NCI-H1048 (cell line): ENCODE results near the gene ITIH1.
"Not testable (repeated sequence)": the region's sequence is repeated elsewhere in the genome, so short reads cannot be mapped to it uniquely, and the experiment has no call there.

Source experiments
- DNase-seq: peaks from one replicate; lab custom pipeline; 2025; lab: John Stamatoyannopoulos, UW

The ITIH1 gene

DNA sequence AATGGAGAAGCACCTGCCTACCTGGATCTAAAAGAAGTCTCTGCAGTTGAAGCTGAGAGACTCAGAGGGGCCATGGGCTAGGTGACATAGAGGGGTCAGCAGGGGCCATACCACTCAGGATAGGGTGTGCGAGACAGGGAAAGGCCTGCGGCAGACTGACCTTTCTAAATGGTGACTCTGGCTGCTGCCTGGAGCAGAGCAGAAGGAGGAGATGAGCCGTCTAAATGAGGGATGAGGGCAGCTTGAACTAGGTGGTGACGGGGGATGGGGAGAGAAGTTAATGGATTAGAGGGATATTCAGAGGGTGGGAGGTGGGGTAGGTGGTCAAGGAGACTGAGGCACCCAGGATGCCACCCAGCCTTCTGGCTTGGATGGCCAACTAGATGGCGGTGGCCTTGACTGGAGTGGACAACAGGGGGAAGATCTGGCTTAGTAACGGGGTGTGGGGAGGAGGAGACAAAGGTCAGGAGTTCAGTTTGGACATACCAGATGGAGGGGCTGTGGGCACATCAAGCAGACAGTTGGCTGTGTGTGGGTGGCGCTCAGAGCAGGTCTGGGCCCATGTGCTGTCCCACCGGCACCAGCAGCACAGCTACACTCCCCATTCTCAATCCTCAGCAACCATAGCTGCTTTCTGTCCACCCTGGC, 3.2 kb upstream of the ITIH1 start:
- no peak for DNase-seq

GRCh38 chr3:52774901-52775864, 2.2 kb upstream of the ITIH1 start:
- DNase-seq = no peak

DNA sequence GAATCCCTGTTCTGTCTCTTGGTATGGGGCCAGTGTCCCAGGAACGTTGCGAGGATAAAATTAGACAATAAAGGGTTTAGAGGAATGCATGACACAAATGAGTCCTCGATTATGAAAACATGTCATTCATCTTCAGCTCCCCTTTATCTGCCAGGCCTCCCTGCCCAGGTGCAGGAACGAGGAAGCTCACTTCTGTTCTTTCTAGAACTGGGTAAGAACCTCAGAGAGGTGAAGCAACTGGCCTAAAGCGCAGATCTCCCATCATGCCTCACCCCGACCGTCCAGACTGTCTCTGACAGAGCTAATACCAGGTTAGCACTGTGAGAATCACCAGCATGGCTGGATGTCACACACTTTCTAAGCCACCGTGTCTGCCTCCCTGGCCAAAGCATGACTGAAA, 1.5 kb upstream of the ITIH1 start:
- DNase-seq = no peak

DNA sequence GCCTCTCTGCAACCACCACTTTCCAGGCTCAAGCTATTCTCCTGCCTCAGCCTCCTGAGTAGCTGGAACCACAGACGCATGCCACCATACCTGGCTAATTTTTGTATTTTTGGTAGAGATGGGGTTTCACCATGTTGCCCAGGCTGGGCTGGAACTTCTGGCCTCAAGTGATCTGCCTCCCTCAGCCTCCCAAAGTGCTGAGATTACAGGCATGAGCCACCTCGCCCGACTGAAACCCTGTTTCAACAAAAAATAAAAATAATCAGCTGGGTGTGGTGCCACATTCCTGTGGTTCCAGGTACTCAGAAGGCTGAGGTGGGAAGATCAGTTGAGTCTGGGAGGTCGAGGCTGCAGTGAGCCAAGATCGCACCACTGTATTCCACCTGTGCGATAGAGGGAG, 913 bp upstream of the ITIH1 start:
- not testable (repeated sequence) for DNase-seq

- DNase-seq = no peak
Measured at GRCh38 chr3:52777959-52778805, 783 bp downstream of the ITIH1 start.

GRCh38 chr3:52779011-52779836, 1.8 kb downstream of the ITIH1 start:
- no peak for DNase-seq

GRCh38 chr3:52779837-52780585, 2.6 kb downstream of the ITIH1 start:
- DNase-seq = no peak

DNA sequence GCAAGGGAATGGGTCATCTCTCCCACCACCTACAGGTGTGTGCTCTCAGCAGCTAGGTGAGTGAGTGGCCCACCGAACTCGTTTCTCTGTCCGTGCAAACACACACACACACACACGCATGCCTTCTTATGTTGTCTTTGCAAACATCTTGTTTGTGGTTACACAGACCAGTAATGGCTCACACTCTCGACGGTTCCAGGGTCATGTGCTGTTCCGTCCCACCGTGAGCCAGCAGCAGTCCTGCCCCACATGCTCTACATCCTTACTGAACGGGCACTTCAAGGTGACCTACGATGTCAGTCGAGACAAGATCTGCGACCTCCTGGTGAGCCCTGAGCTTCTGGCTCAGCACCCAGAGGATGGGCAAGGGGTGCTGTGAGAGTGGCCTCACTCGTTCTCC, 4.3 kb downstream of the ITIH1 start:
- DNase-seq = no peak

DNA sequence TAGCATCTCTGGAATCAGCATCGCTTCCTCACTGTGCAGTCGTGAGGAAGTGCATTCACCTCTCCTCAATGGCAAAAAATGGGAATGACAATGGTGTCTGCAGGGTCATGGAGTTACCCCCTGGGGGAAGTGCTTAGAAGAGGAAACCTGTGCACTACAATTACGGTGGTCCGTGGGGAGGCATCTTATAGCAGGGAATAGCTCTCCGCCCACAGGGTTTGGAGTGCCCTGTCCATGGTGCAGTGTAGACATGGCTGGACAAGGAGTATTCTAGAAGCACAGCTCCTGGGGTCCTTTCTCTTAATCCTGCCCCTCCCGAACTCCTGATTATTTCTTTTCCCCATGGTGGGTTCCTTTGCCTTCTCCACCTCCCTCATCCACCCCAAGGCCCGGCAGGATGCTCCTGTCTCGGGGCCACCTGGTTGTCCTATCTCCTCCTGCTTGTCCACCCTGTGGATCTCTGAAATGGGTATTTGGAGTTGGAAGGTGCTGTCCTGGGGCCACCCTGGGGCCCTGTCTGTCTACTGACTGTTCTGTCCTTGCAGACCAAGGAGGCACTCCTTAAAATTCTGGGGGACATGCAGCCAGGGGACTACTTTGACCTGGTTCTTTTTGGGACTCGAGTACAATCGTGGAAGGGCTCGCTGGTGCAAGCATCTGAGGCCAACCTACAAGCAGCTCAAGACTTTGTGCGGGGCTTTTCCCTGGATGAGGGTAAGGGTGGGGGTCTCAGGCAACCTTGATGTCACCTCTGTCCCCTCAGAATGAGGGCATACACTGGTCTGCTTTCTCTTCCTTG, 5.2 kb downstream of the ITIH1 start:
- no peak for DNase-seq

GRCh38 chr3:52783211-52783555, 5.8 kb downstream of the ITIH1 start:
- DNase-seq = no peak

DNA sequence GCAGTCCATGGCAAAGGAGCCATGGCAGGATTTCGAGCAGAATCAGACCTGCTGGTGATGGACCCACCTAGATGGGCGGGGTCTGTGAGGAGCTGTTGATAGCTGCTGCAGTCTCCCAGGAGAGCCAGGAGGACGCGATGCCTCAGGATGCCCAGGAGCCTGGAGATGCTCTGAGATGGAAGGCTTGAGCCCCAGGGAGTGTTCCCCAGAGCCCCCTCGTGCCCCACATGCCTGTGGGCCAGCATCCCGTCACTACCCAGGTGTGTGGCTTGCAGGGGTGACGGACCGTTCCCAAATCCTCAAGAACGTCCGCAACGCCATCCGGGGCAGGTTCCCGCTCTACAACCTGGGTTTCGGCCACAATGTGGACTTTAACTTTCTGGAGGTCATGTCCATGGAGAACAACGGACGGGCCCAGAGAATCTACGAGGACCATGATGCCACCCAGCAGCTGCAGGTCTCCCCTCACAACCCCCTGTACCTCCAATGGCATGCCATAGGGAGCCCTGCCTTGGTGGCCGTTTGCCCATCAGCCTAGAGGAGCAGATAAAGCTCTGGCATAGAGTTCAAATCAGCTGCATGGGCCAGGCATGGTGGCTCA, 6.7 kb downstream of the ITIH1 start:
- no peak for DNase-seq

DNA sequence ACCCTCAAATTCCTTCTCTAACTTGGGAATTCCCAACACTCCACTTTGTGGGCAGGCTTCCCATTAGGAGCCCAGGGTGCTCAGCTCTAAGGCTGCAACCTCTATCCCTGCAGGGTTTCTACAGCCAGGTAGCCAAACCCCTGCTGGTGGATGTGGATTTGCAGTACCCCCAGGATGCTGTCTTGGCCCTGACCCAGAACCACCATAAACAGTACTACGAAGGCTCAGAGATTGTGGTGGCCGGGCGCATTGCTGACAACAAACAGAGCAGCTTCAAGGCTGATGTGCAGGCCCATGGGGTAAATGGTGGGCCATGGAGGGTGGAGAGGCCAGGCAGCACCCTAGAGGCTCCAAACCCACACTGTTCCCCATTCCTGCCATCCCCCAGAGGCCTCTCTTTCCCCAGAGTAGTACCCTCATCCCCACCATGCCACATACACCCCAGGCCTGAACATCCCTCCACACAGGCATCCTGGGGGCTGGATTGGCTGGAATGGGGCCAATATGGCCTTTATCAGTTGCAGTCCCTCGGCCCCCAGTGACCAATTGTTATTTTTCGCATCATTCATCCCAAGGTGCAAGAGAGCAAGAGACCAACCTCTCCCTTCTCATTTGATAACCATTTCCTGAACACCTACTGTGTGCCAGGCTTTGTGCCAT, 7.7 kb downstream of the ITIH1 start:
- no peak for DNase-seq

GRCh38 chr3:52786330-52787215, 9.2 kb downstream of the ITIH1 start:
- DNase-seq = no peak

- no peak for DNase-seq
Measured at GRCh38 chr3:52787246-52787645, 9.8 kb downstream of the ITIH1 start.

DNA sequence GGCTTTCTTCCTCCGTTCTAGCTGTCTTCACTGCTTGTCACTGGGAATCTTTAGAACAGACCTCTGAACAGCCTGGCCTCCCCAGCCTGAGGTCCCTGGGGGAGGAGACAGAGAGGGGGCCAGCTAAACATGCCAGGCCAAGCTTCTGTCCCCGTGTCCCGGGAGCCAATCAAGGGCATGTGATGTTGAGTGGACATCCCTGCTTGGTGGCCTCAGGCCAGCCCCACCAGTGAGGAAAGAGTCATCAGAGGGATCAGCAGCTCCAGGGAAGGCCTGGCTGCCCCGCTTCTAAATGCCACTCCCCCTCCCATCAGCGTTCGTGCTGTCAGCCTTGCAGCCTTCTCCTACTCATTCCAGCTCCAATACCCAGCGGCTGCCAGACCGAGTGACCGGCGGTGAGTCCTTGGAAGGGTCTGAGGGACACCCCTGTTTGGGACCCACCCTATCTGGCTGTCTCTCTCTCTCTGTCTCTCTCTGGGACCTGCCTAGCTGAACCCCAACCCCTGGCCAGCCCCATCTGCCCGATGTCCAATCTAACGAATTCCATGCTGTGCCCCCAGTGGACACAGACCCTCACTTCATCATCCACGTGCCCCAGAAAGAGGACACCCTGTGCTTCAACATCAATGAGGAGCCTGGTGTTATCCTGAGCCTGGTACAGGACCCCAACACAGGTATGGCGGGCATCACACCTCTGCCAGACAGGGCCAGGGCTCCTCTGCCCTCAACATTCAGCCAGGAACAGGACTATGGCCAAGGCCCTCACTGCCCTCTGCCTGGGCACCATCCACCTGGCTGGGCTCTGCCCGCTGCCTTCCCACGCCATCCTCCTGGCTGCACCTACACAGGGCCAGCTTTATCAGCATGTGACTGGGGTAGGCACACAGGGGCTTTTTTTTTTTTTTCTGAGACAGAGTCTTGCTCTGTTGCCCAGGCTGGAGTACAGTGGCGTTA, 10.6 kb downstream of the ITIH1 start:
- no peak for DNase-seq

- no peak for DNase-seq
Measured at GRCh38 chr3:52788890-52789745, 11.7 kb downstream of the ITIH1 start.
